A549 (cell line): ENCODE measurements around the gene ZNF391. TPM values are rescaled to one million over a fixed set of nuclear protein-coding genes. Genes with fewer than 3 reads are reported as not detected.
A peak's percentile ranks its signal among the peaks of the same experiment; 100 is the strongest.

Experiments used
- ATAC-seq, 2 experiments: fragments of 200-7000 bp in 1 of 2; fragments of >200 bp in 1 of 2; cut with Nextera tagmentation in 1 of 2; cut with Tn5 transposase in 1 of 2; 3 replicates each; pipeline versions ENCODE4 v1.8.0 to v1.9.1; 2018 to 2020; ENCODE audit warnings: mild to moderate bottlenecking in 1 of 2, moderate library complexity in 1 of 2
- CTCF ChIA-PET: fragments of 300-600 bp; sonication (Branson Sonifier 250); formaldehyde crosslinking; extraction: SDS; loops from one replicate; lab custom pipeline; 2021; ENCODE audit warnings: antibody characterized with exemption, inconsistent platforms; lab: Yijun Ruan, JAX
- POLR2A ChIA-PET: fragments of 350-600 bp; formaldehyde crosslinking; extraction: SDS; loops from one replicate; lab custom pipeline; 2021; ENCODE audit warnings: antibody characterized with exemption, inconsistent platforms; lab: Yijun Ruan, JAX
- DNase-seq, 2 experiments: peaks; one replicate each; pipeline versions ENCODE4 v3.0.0 to v3.0.0-alpha.2; 2011 to 2016; ENCODE audit warnings: low read depth in 1 of 2, low spot score in 1 of 2
- FAIRE-seq: peaks from 2 replicates; lab custom pipeline; 2011; peaks lifted over from hg19 to GRCh38; lab: Jason Lieb, UNC
- H3K27ac ChIP-seq, 2 experiments: fragments of >200 bp; sonication (Bioruptor Twin); formaldehyde crosslinking; 3 replicates each; pipeline ENCODE4 v1.5.1; 2016 to 2017
- H3K4me1 ChIP-seq: fragments of >200 bp; sonication (Bioruptor Twin); formaldehyde crosslinking; 3 replicates; pipeline ENCODE4 v1.6.1; 2016
- H3K4me2 ChIP-seq: fragments of >200 bp; sonication (Bioruptor Twin); formaldehyde crosslinking; 3 replicates; pipeline ENCODE4 v1.6.1; 2016
- H3K4me3 ChIP-seq: fragments of >200 bp; sonication (Bioruptor Twin); formaldehyde crosslinking; 3 replicates; pipeline ENCODE4 v1.5.1; 2016
- H3K9me3 ChIP-seq: fragments of >200 bp; sonication (Bioruptor Twin); formaldehyde crosslinking; 3 replicates; pipeline ENCODE4 v1.6.1; 2016
- BCL3 ChIP-seq: fragments of >200 bp; sonication (Bioruptor Twin); formaldehyde crosslinking; IDR thresholded peaks from 3 replicates; pipeline ENCODE4 v1.6.1; 2016
- BHLHE40 ChIP-seq: IDR thresholded peaks from 2 replicates; pipeline ENCODE4 v1.6.1; 2012; ENCODE audit warnings: low read depth, low read length, inconsistent platforms
- CEBPB ChIP-seq, 2 experiments: fragments of >200 bp in 1 of 2; sonication (Bioruptor Twin) in 1 of 2; formaldehyde crosslinking in 1 of 2; IDR thresholded peaks; 2 replicates each; pipeline ENCODE4 v1.6.1; 2012 to 2016
- CHD4 ChIP-seq: fragments of 200-600 bp; sonication (generic); IDR thresholded peaks from 2 replicates; pipeline ENCODE4 v1.6.1; 2016; ENCODE audit warnings: antibody characterized with exemption, mild to moderate bottlenecking, borderline replicate concordance
- FOSB ChIP-seq: fragments of 250-450 bp; sonication (Bioruptor Pico); IDR thresholded peaks from 2 replicates; pipeline ENCODE4 v1.5.0; 2020; ENCODE audit warnings: mild to moderate bottlenecking, moderate library complexity
- GATA3 ChIP-seq: IDR thresholded peaks from 2 replicates; pipeline ENCODE4 v1.6.1; 2012; ENCODE audit warnings: borderline replicate concordance
- HDAC2 ChIP-seq: fragments of 200-600 bp; sonication (generic); IDR thresholded peaks from 2 replicates; pipeline ENCODE4 v1.6.1; 2016
- HEYL ChIP-seq: fragments of 250-450 bp; sonication (Bioruptor Pico); IDR thresholded peaks from 2 replicates; pipeline ENCODE4 v1.8.0; 2021; ENCODE audit warnings: mild to moderate bottlenecking, moderate library complexity
- HOXA7 ChIP-seq: fragments of 250-450 bp; sonication (Bioruptor Pico); IDR thresholded peaks from 2 replicates; pipeline ENCODE4 v1.5.0; 2020; ENCODE audit warnings: mild to moderate bottlenecking, moderate library complexity
- HOXB13 ChIP-seq: fragments of 250-450 bp; sonication (Bioruptor Pico); IDR thresholded peaks from 2 replicates; pipeline ENCODE4 v1.5.0; 2020; ENCODE audit warnings: low read depth, mild to moderate bottlenecking, moderate library complexity
- JUNB ChIP-seq: fragments of >200 bp; sonication (Bioruptor Twin); formaldehyde crosslinking; IDR thresholded peaks from 2 replicates; pipeline ENCODE4 v1.6.1; 2016
- KDM1A ChIP-seq: fragments of 200-600 bp; sonication (generic); IDR thresholded peaks from 2 replicates; pipeline ENCODE4 v1.6.1; 2016; ENCODE audit warnings: low read depth, mild to moderate bottlenecking
- MAX ChIP-seq: IDR thresholded peaks from 2 replicates; pipeline ENCODE4 v1.6.1; 2012
- NFE2L2 ChIP-seq: fragments of 150-350 bp; conservative IDR thresholded peaks from 2 replicates; pipeline ENCODE4 v1.6.1; 2014; ENCODE audit warnings: low read length
- PBX3 ChIP-seq: IDR thresholded peaks from 2 replicates; pipeline ENCODE4 v1.6.1; 2012
- POLR2A ChIP-seq: IDR thresholded peaks from 2 replicates; pipeline ENCODE4 v1.6.1; 2012; ENCODE audit warnings: mild to moderate bottlenecking, low read length
- RARB ChIP-seq: fragments of 250-450 bp; sonication (Bioruptor Pico); IDR thresholded peaks from 2 replicates; pipeline ENCODE4 v1.8.0; 2021; ENCODE audit warnings: mild to moderate bottlenecking, moderate library complexity
- RFX5 ChIP-seq: fragments of 450-650 bp; IDR thresholded peaks from 2 replicates; pipeline ENCODE4 v1.7.1; 2014; ENCODE audit warnings: antibody characterized with exemption, mild to moderate bottlenecking, moderate library complexity
- RNF2 ChIP-seq: fragments of 200-600 bp; sonication (generic); IDR thresholded peaks from 2 replicates; pipeline ENCODE4 v1.6.1; 2016; ENCODE audit warnings: low read depth, mild to moderate bottlenecking, antibody characterized with exemption, moderate library complexity, borderline replicate concordance
- TP53 ChIP-seq: fragments of 250-450 bp; sonication (Bioruptor Pico); IDR thresholded peaks from 2 replicates; pipeline ENCODE4 v1.5.0; 2021; ENCODE audit warnings: mild to moderate bottlenecking, moderate library complexity
- USF2 ChIP-seq: fragments of 450-650 bp; IDR thresholded peaks from 2 replicates; pipeline ENCODE4 v1.6.1; 2014; ENCODE audit warnings: antibody characterized with exemption
- ZC3H11A ChIP-seq: fragments of 450-650 bp; IDR thresholded peaks from 2 replicates; pipeline ENCODE4 v1.6.1; 2014; ENCODE audit warnings: antibody characterized with exemption, mild to moderate bottlenecking
- ZSCAN20 ChIP-seq: fragments of 250-450 bp; sonication (Bioruptor Pico); IDR thresholded peaks from 2 replicates; pipeline ENCODE4 v1.8.0; 2022; ENCODE audit warnings: mild to moderate bottlenecking, moderate library complexity
- WGBS: methylation state at CpG from one replicate; pipeline ENCODE4 v1.1.6; 2017; ENCODE audit errors: missing lambda C conversion rate; 5-methylcytosine and 5-hydroxymethylcytosine counted together
- polyA plus RNA-seq, 4 experiments: library from polyadenylated mRNA; depleted of rRNA in 3 of 4; stranded (reverse); fragments of >200 nt; fragmentation: RNase III in 1 of 4; extraction: RNeasy Plus Mini Kit Qiagen cat#74134 plus additional on column Dnase treatment in 1 of 4; gene quantifications; 2 replicates in 3 of 4; 3 replicates in 1 of 4; pipeline ENCODE4 v1.2.3, GENCODE V29; 2011 to 2017

Gene ZNF391
- polyA plus RNA-seq, 2 of the 4 experiments (the other 2 are of a cell fraction): 0.48 to 0.52 TPM

GRCh38 chr6:27368202-27368601, 20.4 kb upstream of the ZNF391 start:
- TF ChIP-seq MAX: no peak
- no peak for FAIRE-seq

DNA sequence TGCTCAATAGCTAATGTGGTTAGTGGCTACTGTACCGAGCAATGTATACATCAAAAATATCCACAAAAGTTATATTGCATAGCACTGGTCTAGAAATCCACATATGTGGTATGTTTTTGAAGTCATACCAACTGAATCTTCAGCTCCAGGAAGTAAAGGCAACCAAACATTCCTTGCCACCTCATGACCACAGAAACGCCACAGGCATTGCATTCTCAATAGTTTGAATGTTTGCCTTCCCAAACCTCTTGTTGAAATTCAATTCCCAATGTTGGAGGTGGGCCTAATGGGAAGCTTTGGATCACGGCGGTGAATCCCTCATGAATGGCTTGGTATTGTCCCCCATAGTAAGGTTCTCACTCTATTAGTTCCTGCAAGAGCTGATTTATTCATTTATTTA, 18.2 kb upstream of the ZNF391 start:
- Histone ChIP-seq H3K4me2 (no peak overlapping the region), H3K4me1 (no peaks in the 10 kb centered on the region), H3K9me3 (no peaks in the 10 kb centered on the region; the same call in 2 of the 3 replicates), H3K4me3 (no peak overlapping the region), H3K27ac (no peak overlapping the region)
- FAIRE-seq (no peak), ATAC-seq (no peak), DNase-seq (no peak)
- CTCF ChIA-PET: no interaction called here
- WGBS: 30% methylated on average over 4 of the region's 4 CpGs
- POLR2A ChIA-PET: no interaction called here
- no peak for TF ChIP-seq HOXA7 (CRISPR knock-in tag)
- TF ChIP-seq HOXB13: no peak
- TF ChIP-seq RNF2: no peak
- TF ChIP-seq ZSCAN20 (CRISPR knock-in tag): no peak
- TF ChIP-seq HDAC2: no peak
- TF ChIP-seq PBX3: no peak
- TF ChIP-seq RARB (CRISPR knock-in tag): no peak
- no peak for TF ChIP-seq HEYL (CRISPR knock-in tag)
- no peak for TF ChIP-seq KDM1A
- no peak for TF ChIP-seq TP53 (CRISPR knock-in tag)
- TF ChIP-seq FOSB (CRISPR knock-in tag): no peak
- no peak for TF ChIP-seq GATA3
- no peak for TF ChIP-seq POLR2A
- TF ChIP-seq MAX: no peak
- TF ChIP-seq ZC3H11A: no peak
- no peak for TF ChIP-seq CEBPB (IDR thresholded peaks at IDR 0.05)
- no peak for TF ChIP-seq CHD4
- no peak for TF ChIP-seq RFX5
- no peak for TF ChIP-seq NFE2L2

More at GRCh38 chr6:27368202-27368601, 20.4 kb upstream of the ZNF391 start:
- no peak overlapping the region for H3K4me2 ChIP-seq
- ATAC-seq: no peak
- H3K9me3 ChIP-seq: no peaks in the 10 kb centered on the region; the same call in 2 of the 3 replicates
- H3K4me3 ChIP-seq: no peak overlapping the region
- H3K27ac ChIP-seq: no peak overlapping the region
- ChIA-PET CTCF (no interaction called here), POLR2A (no interaction called here)
- DNase-seq: no peak
- 0% methylated on average over 3 of the region's 5 CpGs for WGBS
- no peaks in the 10 kb centered on the region for H3K4me1 ChIP-seq

DNA sequence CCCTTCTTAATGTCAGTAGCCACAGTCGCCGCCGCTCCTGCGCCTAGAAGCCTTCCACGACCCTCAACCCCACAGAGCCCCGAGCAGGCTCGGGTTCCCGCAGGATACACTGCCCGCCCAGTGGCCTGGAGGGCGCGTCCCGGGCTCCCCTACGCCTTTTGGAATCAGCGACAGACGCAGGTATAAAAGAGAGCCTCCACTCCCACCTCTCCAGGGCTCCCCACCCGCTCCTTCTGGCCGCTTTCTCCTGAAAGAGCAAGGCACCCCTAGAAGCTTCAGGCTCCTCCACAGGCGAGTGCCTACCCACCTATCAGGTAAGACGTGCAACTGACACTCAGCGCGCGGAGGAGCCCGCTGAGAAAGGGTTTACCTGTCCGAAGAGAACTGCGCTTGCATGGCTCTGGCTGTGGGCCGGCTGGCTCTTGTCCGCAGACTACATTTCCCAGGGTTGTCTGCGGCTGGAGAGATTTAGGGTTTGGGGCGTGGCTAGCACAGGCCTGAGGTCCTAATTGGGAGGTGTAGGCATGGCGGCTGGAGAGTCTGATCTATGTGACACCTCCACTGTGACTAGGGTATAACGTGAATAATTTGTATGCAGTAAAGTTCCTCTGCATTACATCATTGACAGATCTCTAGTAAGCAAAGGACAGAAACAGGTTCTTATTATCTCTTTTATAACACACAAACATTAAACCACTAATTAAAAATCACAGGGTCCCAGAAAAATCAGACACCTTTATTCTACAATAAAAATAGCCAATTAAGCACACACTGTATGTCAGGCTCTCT, 13.5 kb upstream of the ZNF391 start:
- CTCF ChIA-PET: no interaction called here
- ATAC-seq: peak in 1 of 2 experiments; percentile 20; a peak in 1 of 6 replicates
- H3K27ac ChIP-seq: no peak overlapping the region
- TF ChIP-seq NFE2L2 (no peak), ZC3H11A (no peak), GATA3 (no peak), BHLHE40 (no peak), BCL3 (no peak), USF2 (no peak), JUNB (no peak), TP53 (CRISPR knock-in tag) (no peak)
- TF ChIP-seq, all 56 proteins: peak for 0
- FAIRE-seq: no peak
- Histone ChIP-seq H3K4me2 (peak overlapping the region; percentile 61), H3K4me3 (peak overlapping the region; percentile 29; the same call in 2 of the 3 replicates), H3K4me1 (no peaks in the 10 kb centered on the region), H3K9me3 (no peaks in the 10 kb centered on the region; the same call in 2 of the 3 replicates)
- POLR2A ChIA-PET: no interaction called here
- WGBS: 58% methylated on average over 14 of the region's 31 CpGs
- no peak for DNase-seq
